ENCODE data around the gene RAP2A. TPM values are rescaled to one million over a fixed set of nuclear protein-coding genes. Genes with fewer than 3 reads are reported as not detected.

The RAP2A gene
- total RNA-seq, 4 donors from 2014 or later: 15.8 to 26.9 (median 18.2) TPM

- 32 to 38% methylated on average over 5 of the region's 5 CpGs for WGBS, 2 donors
- no peak overlapping the region for H3K27ac ChIP-seq
- H3K4me1 ChIP-seq: no peaks in the 10 kb centered on the region
- H3K9me3 ChIP-seq: no peaks in the 10 kb centered on the region
- H3K36me3 ChIP-seq: no peaks in the 10 kb centered on the region
- no peak for DNase-seq
- intact Hi-C loops (cut with DNase I): no loop called here
- TF ChIP-seq, protein P1, sequence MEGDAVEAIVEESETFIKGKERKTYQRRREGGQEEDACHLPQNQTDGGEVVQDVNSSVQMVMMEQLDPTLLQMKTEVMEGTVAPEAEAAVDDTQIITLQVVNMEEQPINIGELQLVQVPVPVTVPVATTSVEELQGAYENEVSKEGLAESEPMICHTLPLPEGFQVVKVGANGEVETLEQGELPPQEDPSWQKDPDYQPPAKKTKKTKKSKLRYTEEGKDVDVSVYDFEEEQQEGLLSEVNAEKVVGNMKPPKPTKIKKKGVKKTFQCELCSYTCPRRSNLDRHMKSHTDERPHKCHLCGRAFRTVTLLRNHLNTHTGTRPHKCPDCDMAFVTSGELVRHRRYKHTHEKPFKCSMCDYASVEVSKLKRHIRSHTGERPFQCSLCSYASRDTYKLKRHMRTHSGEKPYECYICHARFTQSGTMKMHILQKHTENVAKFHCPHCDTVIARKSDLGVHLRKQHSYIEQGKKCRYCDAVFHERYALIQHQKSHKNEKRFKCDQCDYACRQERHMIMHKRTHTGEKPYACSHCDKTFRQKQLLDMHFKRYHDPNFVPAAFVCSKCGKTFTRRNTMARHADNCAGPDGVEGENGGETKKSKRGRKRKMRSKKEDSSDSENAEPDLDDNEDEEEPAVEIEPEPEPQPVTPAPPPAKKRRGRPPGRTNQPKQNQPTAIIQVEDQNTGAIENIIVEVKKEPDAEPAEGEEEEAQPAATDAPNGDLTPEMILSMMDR (IDR thresholded peaks at IDR 0.05): no peak
- TF ChIP-seq POLR2A (IDR thresholded peaks at IDR 0.05): no peak
- no peak overlapping the region for H3K4me3 ChIP-seq (replicated peaks in 1 of 3)
- H3K27me3 ChIP-seq: no peaks in the 10 kb centered on the region
Observed at GRCh38 chr13:97417698-97418097, 16.3 kb upstream of the RAP2A start.

- Histone ChIP-seq H3K27me3 (no peaks in the 10 kb centered on the region), H3K9me3 (no peaks in the 10 kb centered on the region), H3K4me1 (no peaks in the 10 kb centered on the region), H3K36me3 (no peaks in the 10 kb centered on the region), H3K4me3 (replicated peaks in 1 of 3) (no peak overlapping the region), H3K27ac (no peak overlapping the region)
- DNase-seq: no peak
- TF ChIP-seq POLR2A (IDR thresholded peaks at IDR 0.05): no peak
- TF ChIP-seq, protein P1 (IDR thresholded peaks at IDR 0.05): no peak
- 80% methylated on average over 8 of the region's 8 CpGs for WGBS, 2 donors
- intact Hi-C loops (cut with DNase I): no loop called here
Observed at GRCh38 chr13:97422118-97423054, 11.6 kb upstream of the RAP2A start.

DNA sequence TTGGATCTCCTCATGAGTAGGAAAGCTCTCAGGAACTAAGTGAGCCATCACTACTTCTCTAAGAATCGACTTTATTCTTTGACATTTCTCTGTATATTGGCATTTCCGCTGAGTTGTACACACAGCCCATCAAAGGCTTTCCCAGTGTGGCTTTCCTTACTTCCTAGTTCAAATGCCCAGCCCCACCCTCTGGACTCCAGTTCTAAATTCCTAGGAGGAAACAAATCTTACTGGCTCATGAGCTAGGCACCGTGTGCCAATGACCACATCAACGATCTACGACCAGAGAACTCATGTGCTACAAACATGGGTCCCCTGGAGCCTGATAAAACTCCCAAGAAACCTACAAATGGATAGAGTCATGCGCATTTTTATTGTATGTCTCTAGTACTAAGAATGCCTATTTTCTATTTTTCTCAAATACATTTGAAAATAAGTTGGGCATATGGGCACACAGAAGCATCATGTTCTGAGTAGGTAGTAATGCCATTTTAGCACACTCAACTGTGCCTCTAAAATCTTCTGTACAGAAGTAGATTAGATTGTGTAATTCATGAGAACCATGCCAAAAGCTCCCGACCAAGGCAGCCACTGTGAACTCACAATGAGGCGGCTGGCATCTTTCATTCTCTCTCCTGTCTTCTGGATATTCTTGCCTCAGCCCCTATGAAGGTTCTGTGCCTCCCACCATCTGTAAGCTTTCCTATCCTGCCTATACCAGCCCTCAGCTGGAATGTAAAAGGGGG, 10.5 kb upstream of the RAP2A start:
- H3K27me3 ChIP-seq: no peaks in the 10 kb centered on the region
- DNase-seq: peak in 1 of 2 donors; percentile 15
- no peak for TF ChIP-seq POLR2A (IDR thresholded peaks at IDR 0.05)
- TF ChIP-seq, protein P1 (IDR thresholded peaks at IDR 0.05): no peak
- H3K27ac ChIP-seq: no peak overlapping the region
- intact Hi-C loops (cut with DNase I): no loop called here
- H3K4me3 ChIP-seq (replicated peaks in 1 of 3): no peak overlapping the region
- H3K36me3 ChIP-seq: no peaks in the 10 kb centered on the region
- WGBS, 2 donors: 81 to 82% methylated on average over 8 of the region's 8 CpGs
- H3K4me1 ChIP-seq: no peaks in the 10 kb centered on the region
- no peaks in the 10 kb centered on the region for H3K9me3 ChIP-seq

- TF ChIP-seq, protein P1 (IDR thresholded peaks at IDR 0.05): no peak
- TF ChIP-seq POLR2A (IDR thresholded peaks at IDR 0.05): no peak
- 86 to 94% methylated on average over 2 of the region's 2 CpGs for WGBS, 2 donors
- intact Hi-C loops (cut with DNase I): no loop called here
Observed at GRCh38 chr13:97425590-97425989, 8.4 kb upstream of the RAP2A start.

DNA sequence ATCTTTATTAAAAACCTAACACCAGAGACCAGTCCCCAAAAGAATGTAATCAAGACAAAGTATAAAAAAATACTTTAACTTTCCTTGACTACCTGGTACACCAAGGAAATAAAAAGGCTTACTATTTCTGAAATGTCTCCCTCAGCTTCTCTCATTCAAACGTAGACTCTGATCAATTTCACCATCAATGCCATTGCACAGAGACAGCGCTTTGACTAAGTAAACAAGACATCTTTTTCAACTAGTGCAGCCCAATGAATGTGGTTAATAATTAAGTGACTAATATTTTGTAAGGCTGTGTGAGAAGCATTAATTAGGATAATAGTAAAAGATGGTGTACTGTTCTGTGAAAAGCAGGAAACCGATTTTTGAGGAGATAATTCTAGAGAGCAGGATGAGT, 7.3 kb upstream of the RAP2A start:
- TF ChIP-seq POLR2A (IDR thresholded peaks at IDR 0.05): no peak
- TF ChIP-seq, protein P1 (IDR thresholded peaks at IDR 0.05): no peak
- no peak overlapping the region for H3K27ac ChIP-seq
- H3K4me3 ChIP-seq (replicated peaks in 1 of 3): no peak overlapping the region
- no peaks in the 10 kb centered on the region for H3K4me1 ChIP-seq
- intact Hi-C loops (cut with DNase I): no loop called here
- DNase-seq: no peak
- no peaks in the 10 kb centered on the region for H3K36me3 ChIP-seq
- WGBS, 2 donors: 90 to 98% methylated on average over 3 of the region's 3 CpGs
- H3K9me3 ChIP-seq: no peaks in the 10 kb centered on the region
- no peaks in the 10 kb centered on the region for H3K27me3 ChIP-seq

More at GRCh38 chr13:97425590-97425989, 8.4 kb upstream of the RAP2A start:
- Histone ChIP-seq H3K4me1 (no peaks in the 10 kb centered on the region), H3K9me3 (no peaks in the 10 kb centered on the region), H3K27me3 (no peaks in the 10 kb centered on the region), H3K36me3 (no peaks in the 10 kb centered on the region), H3K27ac (no peak overlapping the region), H3K4me3 (replicated peaks in 1 of 3) (no peak overlapping the region)
- no peak for DNase-seq
